H9 (cell line): Measurements from ENCODE around the gene RRAGD. TPM values are rescaled to one million over a fixed set of nuclear protein-coding genes. Genes with fewer than 3 reads are reported as not detected.

ENCODE experiments used
- DNase-seq: peaks from one replicate; pipeline ENCODE4 v3.0.0-alpha.2; 2017
- H2AFZ ChIP-seq: one replicate; pipeline ENCODE4 v1.6.1; 2013; ENCODE audit warnings: mild to moderate bottlenecking, low read length, control low read depth, moderate library complexity
- H2AK5ac ChIP-seq: 2 replicates; pipeline ENCODE4 v1.6.1; 2013; ENCODE audit warnings: low read length, control low read depth, mixed read lengths; ENCODE audit not compliant: insufficient read length
- H2BK120ac ChIP-seq: one replicate; pipeline ENCODE4 v1.6.1; 2013; ENCODE audit warnings: low read depth, mild to moderate bottlenecking, low read length, control low read depth, inconsistent platforms; ENCODE audit not compliant: poor library complexity, severe bottlenecking
- H2BK12ac ChIP-seq: 2 replicates; pipeline ENCODE4 v1.6.1; 2013; ENCODE audit warnings: low read length, control low read depth, mixed read lengths, low read depth; ENCODE audit not compliant: insufficient read length
- H2BK15ac ChIP-seq: 2 replicates; pipeline ENCODE4 v1.6.1; 2013; ENCODE audit warnings: low read depth, low read length, control low read depth
- H2BK20ac ChIP-seq: one replicate; pipeline ENCODE4 v1.6.1; 2013; ENCODE audit warnings: low read depth, mild to moderate bottlenecking, low read length, control low read depth, inconsistent platforms; ENCODE audit not compliant: poor library complexity, severe bottlenecking
- H2BK5ac ChIP-seq: 2 replicates; pipeline ENCODE4 v1.6.1; 2013; ENCODE audit warnings: low read length, control low read depth, mixed read lengths; ENCODE audit not compliant: insufficient read length
- H3K14ac ChIP-seq: 2 replicates; pipeline ENCODE4 v1.6.1; 2013; ENCODE audit warnings: low read length, control low read depth; ENCODE audit not compliant: insufficient read depth
- H3K18ac ChIP-seq: 2 replicates; pipeline ENCODE4 v1.6.1; 2013; ENCODE audit warnings: low read depth, mild to moderate bottlenecking, mixed read lengths, low read length, control low read depth; ENCODE audit not compliant: insufficient read length
- H3K23ac ChIP-seq: 2 replicates; pipeline ENCODE4 v1.6.1; 2013; ENCODE audit warnings: low read length, control low read depth, mixed read lengths, low read depth; ENCODE audit not compliant: insufficient read length
- H3K23me2 ChIP-seq: 2 replicates; pipeline ENCODE4 v1.6.1; 2013; ENCODE audit warnings: low read depth, mild to moderate bottlenecking, mixed read lengths, low read length, control low read depth; ENCODE audit not compliant: insufficient read length, poor library complexity, severe bottlenecking
- H3K27ac ChIP-seq: 2 replicates; pipeline ENCODE4 v1.5.1; 2013; ENCODE audit warnings: low read length, control low read depth, mixed read lengths, low read depth; ENCODE audit not compliant: insufficient read length
- H3K27me3 ChIP-seq: 2 replicates; pipeline ENCODE4 v1.6.1; 2013; ENCODE audit warnings: low read length, control low read depth, inconsistent platforms; ENCODE audit not compliant: insufficient read depth
- H3K4ac ChIP-seq: 2 replicates; pipeline ENCODE4 v1.6.1; 2013; ENCODE audit warnings: low read depth, mild to moderate bottlenecking, control low read depth, inconsistent platforms, low read length, moderate library complexity
- H3K4me1 ChIP-seq: 2 replicates; pipeline ENCODE4 v1.6.1; 2013; ENCODE audit warnings: low read length, control low read depth, inconsistent platforms; ENCODE audit not compliant: insufficient read depth
- H3K4me2 ChIP-seq: 2 replicates; pipeline ENCODE4 v1.6.1; 2013; ENCODE audit warnings: low read length, control low read depth, mixed read lengths; ENCODE audit not compliant: insufficient read length, insufficient read depth
- H3K56ac ChIP-seq: 2 replicates; pipeline ENCODE4 v1.6.1; 2013; ENCODE audit warnings: low read depth, mild to moderate bottlenecking, mixed read lengths, low read length, control low read depth; ENCODE audit not compliant: insufficient read length
- H3K79me1 ChIP-seq: 2 replicates; pipeline ENCODE4 v1.6.1; 2013; ENCODE audit warnings: low read depth, mild to moderate bottlenecking, moderate library complexity, low read length, control low read depth, inconsistent platforms; ENCODE audit not compliant: insufficient read depth, poor library complexity, severe bottlenecking
- H3K79me2 ChIP-seq: 2 replicates; pipeline ENCODE4 v1.6.1; 2013; ENCODE audit warnings: low read length, control low read depth, inconsistent platforms; ENCODE audit not compliant: insufficient read depth
- H3K9ac ChIP-seq: 2 replicates; pipeline ENCODE4 v1.6.1; 2013; ENCODE audit warnings: low read length, control low read depth, mixed read lengths; ENCODE audit not compliant: insufficient read length; ENCODE audit errors: extremely low read depth
- H3K9me3 ChIP-seq: one replicate; pipeline ENCODE4 v1.6.1; 2013; ENCODE audit warnings: low read depth, low read length, inconsistent platforms; ENCODE audit not compliant: control insufficient read depth
- H3T11ph ChIP-seq: one replicate; pipeline ENCODE4 v1.6.1; 2013; ENCODE audit warnings: mild to moderate bottlenecking, low read length, control low read depth, inconsistent platforms
- H4K20me1 ChIP-seq: one replicate; pipeline ENCODE4 v1.6.1; 2013; ENCODE audit not compliant: control insufficient read depth, insufficient read length, insufficient read depth
- H4K5ac ChIP-seq: 2 replicates; pipeline ENCODE4 v1.6.1; 2013; ENCODE audit warnings: low read depth, mild to moderate bottlenecking, mixed read lengths, low read length, control low read depth; ENCODE audit not compliant: insufficient read length
- H4K8ac ChIP-seq: replicated peaks from 2 replicates; pipeline ENCODE4 v1.6.1; 2013; ENCODE audit warnings: low read length, control low read depth, mixed read lengths, low read depth; ENCODE audit not compliant: insufficient read length
- H4K91ac ChIP-seq: 2 replicates; pipeline ENCODE4 v1.6.1; 2013; ENCODE audit warnings: low read depth, mild to moderate bottlenecking, moderate library complexity, mixed read lengths, low read length, control low read depth; ENCODE audit not compliant: insufficient read length
- H3K27ac Mint-ChIP-seq, 3 experiments: 2 replicates in 2 of 3; 3 replicates in 1 of 3; pipeline ENCODE4 v1.8.0; 2020 to 2021; ENCODE audit warnings: mixed read lengths in 3 of 3, mild to moderate bottlenecking in 1 of 3, moderate library complexity in 1 of 3
- H3K27me3 Mint-ChIP-seq: 2 replicates; pipeline ENCODE4 v1.8.0; 2021; ENCODE audit warnings: low read depth, mild to moderate bottlenecking, moderate library complexity, mixed read lengths
- H3K36me3 Mint-ChIP-seq, 3 experiments: 2 replicates in 2 of 3; 3 replicates in 1 of 3; pipeline ENCODE4 v1.8.0; 2020 to 2021; ENCODE audit warnings: low read depth in 3 of 3, mixed read lengths in 3 of 3; ENCODE audit not compliant: insufficient read depth in 1 of 3
- H3K4me1 Mint-ChIP-seq, 2 experiments: 2 replicates each; pipeline ENCODE4 v1.8.0; 2020; ENCODE audit warnings: mixed read lengths in 2 of 2
- H3K4me3 Mint-ChIP-seq, 2 experiments: 2 replicates in 1 of 2; 3 replicates in 1 of 2; pipeline ENCODE4 v1.8.0; 2020 to 2021; ENCODE audit warnings: mild to moderate bottlenecking in 2 of 2, mixed read lengths in 2 of 2, moderate library complexity in 1 of 2
- H3K9me3 Mint-ChIP-seq, 2 experiments: 2 replicates in 1 of 2; 3 replicates in 1 of 2; pipeline ENCODE4 v1.8.0; 2020; ENCODE audit warnings: mild to moderate bottlenecking in 2 of 2, mixed read lengths in 2 of 2, moderate library complexity in 1 of 2
- CTCF ChIP-seq: fragments of 200-600 bp; sonication (generic); conservative IDR thresholded peaks from 3 replicates; pipeline ENCODE4 v1.8.0; 2021; ENCODE audit warnings: antibody characterized with exemption, mild to moderate bottlenecking
- WGBS: extraction: QIAGEN DNeasy Blood & Tissue Kit; methylation state at CpG from one replicate; pipeline ENCODE4 v1.1.7; 2013; ENCODE audit warnings: missing lambda C conversion rate, low lambda C conversion rate, mixed read lengths; ENCODE audit not compliant: insufficient read length; ENCODE audit errors: extremely low coverage; 5-methylcytosine and 5-hydroxymethylcytosine counted together
- total RNA-seq: library from RNA; stranded (reverse); gene quantifications from 2 replicates; pipeline ENCODE4 v1.2.1, GENCODE V29; 2021

RRAGD gene
- total RNA-seq, 1 experiment from 2014 or later: 10.6 TPM

GRCh38 chr6:89381031-89381430 is 31.0 kb downstream of the RRAGD start:
- no peak overlapping the region for H3T11ph ChIP-seq
- H4K8ac ChIP-seq: no peak overlapping the region
- Mint-ChIP-seq H3K4me3 (no peak overlapping the region), H3K27ac (no peak overlapping the region), H3K36me3 (peaks cover 0 to 4% (median 2%) of the 10 kb centered on the region in 3 experiments; a peak in 5 of 7 replicates), H3K27me3 (no peaks in the 10 kb centered on the region), H3K4me1 (peaks cover 9 to 12% of the 10 kb centered on the region in 2 experiments), H3K9me3 (no peaks in the 10 kb centered on the region)
- H3K79me2 ChIP-seq: no peaks in the 10 kb centered on the region
- H4K20me1 ChIP-seq: no peaks in the 10 kb centered on the region
- no peak overlapping the region for H4K5ac ChIP-seq
- no peak overlapping the region for H2AFZ ChIP-seq
- H3K18ac ChIP-seq: no peak overlapping the region
- no peak overlapping the region for H3K27ac ChIP-seq
- no peak overlapping the region for H2AK5ac ChIP-seq
- H2BK20ac ChIP-seq: no peak overlapping the region
- no peak overlapping the region for H3K56ac ChIP-seq
- H2BK5ac ChIP-seq: no peak overlapping the region
- H3K23ac ChIP-seq: no peak overlapping the region
- no peaks in the 10 kb centered on the region for H3K9me3 ChIP-seq
- H3K4me1 ChIP-seq: no peaks in the 10 kb centered on the region
- no peak overlapping the region for H4K91ac ChIP-seq
- no peaks in the 10 kb centered on the region for H3K27me3 ChIP-seq
- no peak overlapping the region for H3K9ac ChIP-seq
- H2BK120ac ChIP-seq: no peak overlapping the region
- TF ChIP-seq CTCF: no peak
- no peak overlapping the region for H3K4ac ChIP-seq
- no peak overlapping the region for H3K14ac ChIP-seq
- no peaks in the 10 kb centered on the region for H3K79me1 ChIP-seq
- no peak overlapping the region for H2BK15ac ChIP-seq
- H3K23me2 ChIP-seq: no peaks in the 10 kb centered on the region
- no peak for DNase-seq
- WGBS: no CpG with 5 or more reads among the region's 2 CpGs
- H2BK12ac ChIP-seq: no peak overlapping the region
- H3K4me2 ChIP-seq: no peak overlapping the region
